ENCODE results near the gene COG5. TPM values are rescaled to one million over a fixed set of nuclear protein-coding genes. Genes with fewer than 3 reads are reported as not detected.

Gene COG5
- total RNA-seq, 1 donor from 2014 or later = 37.2 TPM

DNA sequence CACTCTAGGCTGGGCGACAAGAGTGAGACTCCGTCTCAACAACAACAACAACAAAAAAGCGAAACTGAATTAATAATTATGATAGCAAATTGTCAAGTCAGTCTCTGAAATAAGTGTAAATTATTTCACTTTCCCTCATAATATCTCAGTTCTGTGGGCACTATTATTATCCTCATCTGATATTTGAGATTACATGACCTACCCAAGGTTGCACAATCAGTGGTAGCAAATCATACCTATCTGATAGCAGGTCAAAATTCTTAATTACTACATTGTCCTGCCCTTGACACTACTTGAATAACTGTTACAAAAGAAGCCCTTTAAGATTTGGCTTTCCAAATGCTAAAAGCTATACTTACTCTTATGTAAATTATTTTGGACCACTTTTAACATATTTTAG, 209.1 kb downstream of the COG5 start:
- no peaks in the 10 kb centered on the region for H3K9me3 Mint-ChIP-seq
- TF ChIP-seq, protein P1, sequence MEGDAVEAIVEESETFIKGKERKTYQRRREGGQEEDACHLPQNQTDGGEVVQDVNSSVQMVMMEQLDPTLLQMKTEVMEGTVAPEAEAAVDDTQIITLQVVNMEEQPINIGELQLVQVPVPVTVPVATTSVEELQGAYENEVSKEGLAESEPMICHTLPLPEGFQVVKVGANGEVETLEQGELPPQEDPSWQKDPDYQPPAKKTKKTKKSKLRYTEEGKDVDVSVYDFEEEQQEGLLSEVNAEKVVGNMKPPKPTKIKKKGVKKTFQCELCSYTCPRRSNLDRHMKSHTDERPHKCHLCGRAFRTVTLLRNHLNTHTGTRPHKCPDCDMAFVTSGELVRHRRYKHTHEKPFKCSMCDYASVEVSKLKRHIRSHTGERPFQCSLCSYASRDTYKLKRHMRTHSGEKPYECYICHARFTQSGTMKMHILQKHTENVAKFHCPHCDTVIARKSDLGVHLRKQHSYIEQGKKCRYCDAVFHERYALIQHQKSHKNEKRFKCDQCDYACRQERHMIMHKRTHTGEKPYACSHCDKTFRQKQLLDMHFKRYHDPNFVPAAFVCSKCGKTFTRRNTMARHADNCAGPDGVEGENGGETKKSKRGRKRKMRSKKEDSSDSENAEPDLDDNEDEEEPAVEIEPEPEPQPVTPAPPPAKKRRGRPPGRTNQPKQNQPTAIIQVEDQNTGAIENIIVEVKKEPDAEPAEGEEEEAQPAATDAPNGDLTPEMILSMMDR (conservative IDR thresholded peaks at IDR 0.05) = no peak
- peaks cover 5% of the 10 kb centered on the region for H3K36me3 Mint-ChIP-seq
- no peak overlapping the region for H3K27ac Mint-ChIP-seq
- no peaks in the 10 kb centered on the region for H3K4me1 Mint-ChIP-seq (ENCODE audit: unreplicated experiment)
- H3K27me3 Mint-ChIP-seq = no peaks in the 10 kb centered on the region
- H3K4me3 Mint-ChIP-seq = no peak overlapping the region
- no peak for DNase-seq (ENCODE audit: extremely low spot score, unreplicated experiment)

DNA sequence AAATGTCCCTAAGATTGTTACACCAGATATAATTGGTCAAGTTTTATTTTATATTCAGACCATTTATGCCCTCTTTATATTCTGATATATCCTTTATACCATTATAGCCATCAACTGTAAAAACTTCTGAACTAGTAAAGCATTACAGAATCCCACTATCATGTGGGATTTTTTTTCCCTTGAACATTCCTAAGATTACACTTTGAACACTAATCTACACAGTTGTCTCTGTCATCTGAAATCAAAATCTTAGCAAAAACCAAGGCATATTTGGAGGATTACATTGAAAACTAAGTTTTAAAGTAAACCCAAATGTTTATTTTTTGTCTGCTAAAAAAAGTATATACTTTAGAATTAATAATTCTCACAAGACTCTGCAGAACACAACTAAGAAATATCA, 210.0 kb downstream of the COG5 start:
- TF ChIP-seq, protein P1 (conservative IDR thresholded peaks at IDR 0.05) = no peak
- H3K36me3 Mint-ChIP-seq = peaks cover 5% of the 10 kb centered on the region
- no peaks in the 10 kb centered on the region for H3K27me3 Mint-ChIP-seq

DNA sequence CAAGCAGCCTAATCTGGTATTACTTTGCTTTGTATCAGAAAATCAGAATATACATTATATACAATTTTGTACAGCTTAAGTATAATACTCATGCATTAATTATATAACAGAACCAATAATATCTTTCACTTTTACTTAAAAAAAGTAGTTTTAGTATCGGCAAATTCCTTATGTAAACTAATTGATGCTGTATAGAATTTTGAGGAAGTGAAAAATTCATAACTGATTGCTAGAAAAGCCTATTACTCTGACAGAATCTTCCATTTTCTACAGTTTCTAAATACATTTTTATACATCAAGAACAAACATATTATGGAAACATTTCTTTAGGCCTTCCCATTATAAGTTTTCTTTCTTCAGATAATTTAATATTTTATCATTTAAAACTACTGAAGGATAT, 217.8 kb downstream of the COG5 start:
- Mint-ChIP-seq H3K27me3 (no peaks in the 10 kb centered on the region), H3K36me3 (peaks cover 15% of the 10 kb centered on the region), H3K27ac (no peak overlapping the region), H3K4me3 (no peak overlapping the region), H3K4me1 (ENCODE audit: unreplicated experiment) (no peaks in the 10 kb centered on the region), H3K9me3 (peaks cover 12% of the 10 kb centered on the region)
- TF ChIP-seq, protein P1 (conservative IDR thresholded peaks at IDR 0.05) = no peak
- DNase-seq (ENCODE audit: extremely low spot score, unreplicated experiment) = no peak

More for the DNA sequence above, 210.0 kb downstream of the COG5 start:
- Mint-ChIP-seq H3K4me3 (no peak overlapping the region), H3K27ac (no peak overlapping the region), H3K4me1 (ENCODE audit: unreplicated experiment) (no peaks in the 10 kb centered on the region), H3K9me3 (no peaks in the 10 kb centered on the region)
- no peak for DNase-seq (ENCODE audit: extremely low spot score, unreplicated experiment)

DNA sequence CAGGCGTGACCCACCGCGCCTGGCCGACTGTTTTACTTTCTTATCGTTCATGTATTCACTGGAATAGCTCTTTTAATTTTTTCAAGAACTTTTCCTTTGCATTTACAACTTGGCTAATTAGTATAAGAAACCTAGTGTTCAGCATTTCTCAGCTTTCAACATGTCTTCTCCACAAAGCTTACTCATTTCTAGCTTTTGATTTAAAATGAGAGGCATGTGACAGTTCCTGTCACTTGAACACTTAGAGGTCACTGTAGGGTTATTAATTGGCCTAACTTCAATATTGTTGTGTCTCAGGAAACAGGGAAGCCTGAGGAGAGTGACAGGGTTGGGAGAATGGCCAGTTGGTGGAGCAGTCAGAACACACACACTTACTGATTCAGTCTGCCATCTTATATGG, 218.9 kb downstream of the COG5 start:
- peaks cover 10% of the 10 kb centered on the region for H3K36me3 Mint-ChIP-seq
- H3K4me3 Mint-ChIP-seq = no peak overlapping the region
- no peak for DNase-seq (ENCODE audit: extremely low spot score, unreplicated experiment)
- no peak overlapping the region for H3K27ac Mint-ChIP-seq
- H3K9me3 Mint-ChIP-seq = peaks cover 12% of the 10 kb centered on the region
- H3K4me1 Mint-ChIP-seq (ENCODE audit: unreplicated experiment) = no peaks in the 10 kb centered on the region
- no peaks in the 10 kb centered on the region for H3K27me3 Mint-ChIP-seq
- TF ChIP-seq, protein P1 (conservative IDR thresholded peaks at IDR 0.05) = no peak

DNA sequence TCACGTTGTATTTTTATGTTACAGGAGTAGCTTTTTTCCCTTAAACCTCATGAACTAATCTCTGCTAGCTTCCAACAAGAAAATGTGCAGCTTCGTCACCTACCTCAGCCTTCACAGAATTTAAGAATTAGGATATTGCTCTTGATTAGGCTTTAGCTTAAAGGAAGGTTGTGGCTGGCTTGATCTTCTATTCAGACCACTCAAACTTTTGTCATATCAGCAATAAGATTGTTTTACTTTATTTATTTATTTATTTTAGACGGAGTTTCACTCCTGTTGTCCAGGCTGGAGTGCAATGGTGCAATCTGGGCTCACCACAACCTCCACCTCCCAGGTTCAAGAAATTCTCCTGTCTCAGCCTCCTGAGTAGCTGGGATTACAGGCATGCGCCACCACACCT, 219.4 kb downstream of the COG5 start:
- H3K4me1 Mint-ChIP-seq (ENCODE audit: unreplicated experiment) = no peaks in the 10 kb centered on the region
- H3K4me3 Mint-ChIP-seq = no peak overlapping the region
- no peaks in the 10 kb centered on the region for H3K27me3 Mint-ChIP-seq
- no peak for DNase-seq (ENCODE audit: extremely low spot score, unreplicated experiment)
- TF ChIP-seq, protein P1 (conservative IDR thresholded peaks at IDR 0.05) = no peak
- H3K27ac Mint-ChIP-seq = no peak overlapping the region
- H3K9me3 Mint-ChIP-seq = peaks cover 12% of the 10 kb centered on the region
- peaks cover 10% of the 10 kb centered on the region for H3K36me3 Mint-ChIP-seq

DNA sequence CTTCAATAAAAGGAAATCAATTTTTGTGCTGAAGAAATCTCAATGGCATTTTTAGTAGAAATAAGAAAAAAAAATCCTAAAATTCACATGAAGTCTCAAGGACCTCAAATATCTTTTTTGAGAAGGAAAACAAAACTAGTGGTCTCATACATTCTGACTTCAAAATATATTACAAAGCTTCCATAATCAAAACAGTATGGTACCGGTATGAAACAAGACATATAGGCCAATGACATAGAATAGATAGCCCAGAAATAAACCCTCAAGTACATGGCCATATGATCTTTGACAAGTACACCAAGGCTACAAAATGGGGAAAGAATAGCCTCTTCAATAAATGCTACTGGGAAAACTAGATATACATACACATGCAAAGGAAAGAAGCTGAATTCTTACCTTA, 225.6 kb downstream of the COG5 start:
- no peak overlapping the region for H3K27ac Mint-ChIP-seq
- peaks cover 8% of the 10 kb centered on the region for H3K36me3 Mint-ChIP-seq
- H3K9me3 Mint-ChIP-seq = peaks cover 15% of the 10 kb centered on the region
- H3K27me3 Mint-ChIP-seq = no peaks in the 10 kb centered on the region
- no peak for DNase-seq (ENCODE audit: extremely low spot score, unreplicated experiment)
- H3K4me3 Mint-ChIP-seq = no peak overlapping the region
- TF ChIP-seq, protein P1 (conservative IDR thresholded peaks at IDR 0.05) = no peak
- no peaks in the 10 kb centered on the region for H3K4me1 Mint-ChIP-seq (ENCODE audit: unreplicated experiment)

Measured in type B pancreatic cell (in vitro differentiated cells).